K562 (cell line): ENCODE data around the gene CDK5R1. TPM values are rescaled to one million over a fixed set of nuclear protein-coding genes. Genes with fewer than 3 reads are reported as not detected.

Experiments used
- BDP1 ChIP-seq: IDR thresholded peaks from 3 replicates; pipeline ENCODE4 v1.6.1; 2011; ENCODE audit not compliant: insufficient read length, insufficient read depth
- CTCF ChIP-seq, 3 experiments: IDR thresholded peaks in 2 of 3; conservative IDR thresholded peaks in 1 of 3; 2 replicates each; pipeline ENCODE4 v1.5.1; 2011 to 2012; ENCODE audit warnings: low read length in 3 of 3, mild to moderate bottlenecking in 3 of 3, control low read depth in 2 of 3, improper control_type of control experiment in 1 of 3, inconsistent platforms in 1 of 3, low read depth in 1 of 3, mixed read lengths in 1 of 3, moderate library complexity in 1 of 3; ENCODE audit not compliant: insufficient read depth in 2 of 3
- FOXA3 ChIP-seq, 2 experiments: fragments of 450-650 bp in 1 of 2; sonication (generic) in 1 of 2; formaldehyde crosslinking; IDR thresholded peaks in 1 of 2; conservative IDR thresholded peaks in 1 of 2; 2 replicates each; pipeline versions ENCODE4 v1.4.0 to v1.8.0; 2020 to 2022; ENCODE audit warnings: mild to moderate bottlenecking in 2 of 2, missing genetic modification reagents in 1 of 2
- FOXJ2 ChIP-seq: fragments of 200-800 bp; sonication (Bioruptor generic); IDR thresholded peaks from 2 replicates; pipeline ENCODE4 v1.6.1; 2016; ENCODE audit warnings: missing genetic modification characterization, missing compliant biosample characterization
- GABPB1 ChIP-seq: sonication (generic); formaldehyde crosslinking; IDR thresholded peaks from 2 replicates; pipeline ENCODE4 v1.8.0; 2022; ENCODE audit warnings: mild to moderate bottlenecking, missing genetic modification reagents
- HBP1 ChIP-seq: fragments of 450-650 bp; formaldehyde crosslinking; IDR thresholded peaks from 2 replicates; pipeline ENCODE4 v1.4.0; 2022; ENCODE audit warnings: missing genetic modification characterization
- HCFC1 ChIP-seq: IDR thresholded peaks from 2 replicates; pipeline ENCODE4 v1.6.1; 2012; ENCODE audit warnings: low read depth, low read length, improper control_type of control experiment
- HMGN3 ChIP-seq: IDR thresholded peaks from 2 replicates; pipeline ENCODE4 v1.6.1; 2011; ENCODE audit warnings: borderline replicate concordance, low read depth, mild to moderate bottlenecking, mixed read lengths, low read length; ENCODE audit not compliant: insufficient read length; ENCODE audit errors: extremely low read depth
- IFI16 ChIP-seq: fragments of 250-450 bp; sonication (Bioruptor Pico); IDR thresholded peaks from 2 replicates; pipeline ENCODE4 v2.1.2; 2022; ENCODE audit warnings: mild to moderate bottlenecking, inconsistent platforms
- JUND ChIP-seq, 2 experiments: IDR thresholded peaks; 2 replicates in 1 of 2; 3 replicates in 1 of 2; pipeline ENCODE4 v1.6.1; 2011; ENCODE audit warnings: borderline replicate concordance in 2 of 2, low read depth in 2 of 2, low read length in 2 of 2, improper control_type of control experiment in 1 of 2, missing biosample characterization in 1 of 2, missing genetic modification characterization in 1 of 2, missing genetic modification reagents in 1 of 2
- KLF16 ChIP-seq: IDR thresholded peaks from 2 replicates; pipeline ENCODE4 v1.6.1; 2016; ENCODE audit warnings: antibody characterized with exemption
- NFIC ChIP-seq: fragments of 450-650 bp; IDR thresholded peaks from 2 replicates; pipeline ENCODE4 v1.6.1; 2017; ENCODE audit warnings: mild to moderate bottlenecking, inconsistent platforms
- SIX5 ChIP-seq, 2 experiments: IDR thresholded peaks; 2 replicates each; pipeline ENCODE4 v1.6.1; 2011; ENCODE audit warnings: low read length in 2 of 2, borderline replicate concordance in 1 of 2, low read depth in 1 of 2, mild to moderate bottlenecking in 1 of 2, moderate library complexity in 1 of 2; ENCODE audit not compliant: insufficient read depth in 1 of 2
- VEZF1 ChIP-seq: fragments of 200-800 bp; sonication (Bioruptor generic); IDR thresholded peaks from 2 replicates; pipeline ENCODE4 v1.6.1; 2017; ENCODE audit warnings: missing genetic modification characterization, missing compliant biosample characterization
- ZNF143 ChIP-seq: sonication (generic); formaldehyde crosslinking; IDR thresholded peaks from 2 replicates; pipeline ENCODE4 v1.9.0; 2022; ENCODE audit warnings: mild to moderate bottlenecking, missing genetic modification reagents
- ZNF354B ChIP-seq: fragments of 250-450 bp; sonication (Bioruptor Pico); IDR thresholded peaks from 2 replicates; pipeline ENCODE4 v1.4.0; 2020
- ZNF384 ChIP-seq: IDR thresholded peaks from 2 replicates; pipeline ENCODE4 v1.6.1; 2012; ENCODE audit warnings: low read depth, low read length, improper control_type of control experiment
- polyA plus RNA-seq, 8 experiments: library from polyadenylated mRNA; depleted of rRNA in 4 of 8; stranded (reverse) in 5 of 8; unstranded in 3 of 8; fragments of >200 nt; fragmentation: Nextera tagmentation in 2 of 8; fragmentation: Illumina TruSeq in 1 of 8; extraction: Ambion mirVana in 2 of 8; extraction: Trizol in 1 of 8; gene quantifications; 2 replicates each; pipeline versions ENCODE4 v1.2.1 to v1.2.3, GENCODE V29; 2011 to 2014; ENCODE audit warnings: inconsistent platforms in 1 of 8, missing spikeins in 1 of 8
- total RNA-seq, 7 experiments: library from RNA; depleted of rRNA in 6 of 7; stranded (reverse); fragments of >200 nt in 6 of 7; fragmentation: Illumina TruSeq in 2 of 7; extraction: Trizol in 2 of 7; gene quantifications; 2 replicates each; pipeline versions ENCODE4 v1.2.1 to v1.2.3, GENCODE V29; 2011 to 2021; ENCODE audit warnings: low replicate concordance in 1 of 7
- TF ChIP-seq, protein P1 (sequence below): IDR thresholded peaks from 3 replicates; pipeline ENCODE4 v1.6.1; 2011; ENCODE audit warnings: borderline replicate concordance, mild to moderate bottlenecking; ENCODE audit not compliant: insufficient read length, insufficient read depth

CDK5R1 gene
- total and polyA plus RNA-seq, 9 of the 15 experiments (the other 6 are each of a cell fraction or from before 2014, with no cell fraction given), result 0.10 to 4.8 (median 2.3) TPM

GRCh38 chr17:32444301-32445073 is 42.3 kb upstream of the CDK5R1 start, which contains the start of gene PSMD11 (continued):
- TF ChIP-seq, protein P1, sequence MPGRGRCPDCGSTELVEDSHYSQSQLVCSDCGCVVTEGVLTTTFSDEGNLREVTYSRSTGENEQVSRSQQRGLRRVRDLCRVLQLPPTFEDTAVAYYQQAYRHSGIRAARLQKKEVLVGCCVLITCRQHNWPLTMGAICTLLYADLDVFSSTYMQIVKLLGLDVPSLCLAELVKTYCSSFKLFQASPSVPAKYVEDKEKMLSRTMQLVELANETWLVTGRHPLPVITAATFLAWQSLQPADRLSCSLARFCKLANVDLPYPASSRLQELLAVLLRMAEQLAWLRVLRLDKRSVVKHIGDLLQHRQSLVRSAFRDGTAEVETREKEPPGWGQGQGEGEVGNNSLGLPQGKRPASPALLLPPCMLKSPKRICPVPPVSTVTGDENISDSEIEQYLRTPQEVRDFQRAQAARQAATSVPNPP, result no peak
- TF ChIP-seq NFIC (peak; percentile 38), HMGN3 (peak; percentile 90), IFI16 (CRISPR knock-in tag) (no peak), CTCF (IDR thresholded peaks at IDR 0.05 in 2 of 3, conservative IDR thresholded peaks at IDR 0.05 in 1 of 3; ENCODE audit: insufficient read depth in 2 of 3, low read depth in 1 of 3, low read length in 3 of 3) (peak; percentile 91 to 96 (median 91)), HBP1 (CRISPR knock-in tag) (no peak), JUND (IDR thresholded peaks at IDR 0.05; ENCODE audit: borderline replicate concordance, low read depth, low read length) (peak; percentile 66; the same call in 1 of the 2 replicates), JUND (tag; IDR thresholded peaks at IDR 0.05; ENCODE audit: borderline replicate concordance, low read depth, low read length) (no peak; the same call in 2 of the 3 replicates), ZNF143 (CRISPR knock-in tag) (peak; percentile 94), BDP1 (no peak), GABPB1 (peak; percentile 97), SIX5 (IDR thresholded peaks at IDR 0.05; ENCODE audit: borderline replicate concordance in 1 of 2, insufficient read depth in 1 of 2, low read depth in 1 of 2, low read length in 2 of 2) (peak; percentile 95 to 98), VEZF1 (CRISPR knock-in tag) (peak; percentile 94), HCFC1 (peak; percentile 99), ZNF354B (CRISPR knock-in tag) (no peak), ZNF384 (peak; percentile 32; the same call in 1 of the 2 replicates), FOXJ2 (tag) (0 out of 2 replicates have a peak, but pooled peaks have one; percentile 35), FOXA3 (CRISPR knock-in tag; conservative IDR thresholded peaks at IDR 0.05 in 1 of 2, IDR thresholded peaks at IDR 0.05 in 1 of 2) (no peak), KLF16 (0 out of 2 replicates have a peak, but pooled peaks have one; percentile 40)
